ENCODE results near the gene FKBP10.

The FKBP10 gene

GRCh38 chr17:41794540-41794975 is 18.2 kb upstream of the FKBP10 start:
- H3K4me1 ChIP-seq (ENCODE audit: insufficient read depth, low read length, poor library complexity, severe bottlenecking) = peaks cover 12% of the 10 kb centered on the region
- no peak overlapping the region for H3K4me3 ChIP-seq (ENCODE audit: low read length, poor library complexity, severe bottlenecking)
- TF ChIP-seq EZH2phosphoT487 (IDR thresholded peaks at IDR 0.05; ENCODE audit: borderline replicate concordance) = no peak
- TF ChIP-seq, protein P1, sequence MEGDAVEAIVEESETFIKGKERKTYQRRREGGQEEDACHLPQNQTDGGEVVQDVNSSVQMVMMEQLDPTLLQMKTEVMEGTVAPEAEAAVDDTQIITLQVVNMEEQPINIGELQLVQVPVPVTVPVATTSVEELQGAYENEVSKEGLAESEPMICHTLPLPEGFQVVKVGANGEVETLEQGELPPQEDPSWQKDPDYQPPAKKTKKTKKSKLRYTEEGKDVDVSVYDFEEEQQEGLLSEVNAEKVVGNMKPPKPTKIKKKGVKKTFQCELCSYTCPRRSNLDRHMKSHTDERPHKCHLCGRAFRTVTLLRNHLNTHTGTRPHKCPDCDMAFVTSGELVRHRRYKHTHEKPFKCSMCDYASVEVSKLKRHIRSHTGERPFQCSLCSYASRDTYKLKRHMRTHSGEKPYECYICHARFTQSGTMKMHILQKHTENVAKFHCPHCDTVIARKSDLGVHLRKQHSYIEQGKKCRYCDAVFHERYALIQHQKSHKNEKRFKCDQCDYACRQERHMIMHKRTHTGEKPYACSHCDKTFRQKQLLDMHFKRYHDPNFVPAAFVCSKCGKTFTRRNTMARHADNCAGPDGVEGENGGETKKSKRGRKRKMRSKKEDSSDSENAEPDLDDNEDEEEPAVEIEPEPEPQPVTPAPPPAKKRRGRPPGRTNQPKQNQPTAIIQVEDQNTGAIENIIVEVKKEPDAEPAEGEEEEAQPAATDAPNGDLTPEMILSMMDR (conservative IDR thresholded peaks at IDR 0.05; ENCODE audit: low read length) = no peak

GRCh38 chr17:41796121-41796895 is 16.5 kb upstream of the FKBP10 start:
- no peaks in the 10 kb centered on the region for H3K27me3 ChIP-seq (ENCODE audit: insufficient read depth, low read length, poor library complexity, severe bottlenecking)
- H3K9ac ChIP-seq (ENCODE audit: low read depth, low read length, poor library complexity, severe bottlenecking) = no peak overlapping the region
- TF ChIP-seq, protein P1 (conservative IDR thresholded peaks at IDR 0.05; ENCODE audit: low read length) = no peak
- TF ChIP-seq EZH2phosphoT487 (IDR thresholded peaks at IDR 0.05; ENCODE audit: borderline replicate concordance) = no peak
- H3K79me2 ChIP-seq (ENCODE audit: insufficient read depth, low read length) = no peaks in the 10 kb centered on the region
- H3K4me1 ChIP-seq (ENCODE audit: insufficient read depth, low read length, poor library complexity, severe bottlenecking) = peaks cover 16% of the 10 kb centered on the region
- no peaks in the 10 kb centered on the region for H3K36me3 ChIP-seq (ENCODE audit: insufficient read depth, low read length)
- H3K4me2 ChIP-seq (ENCODE audit: low read depth, low read length, poor library complexity, severe bottlenecking) = no peak overlapping the region
- H3K9me3 ChIP-seq (ENCODE audit: insufficient read depth, low read depth, low read length) = no peaks in the 10 kb centered on the region
- H2AFZ ChIP-seq (ENCODE audit: low read length) = no peak overlapping the region
- no peaks in the 10 kb centered on the region for H3F3A ChIP-seq (ENCODE audit: low read depth)
- H3K4me3 ChIP-seq (ENCODE audit: low read length, poor library complexity, severe bottlenecking) = no peak overlapping the region
- H3K9me2 ChIP-seq (replicated peaks; ENCODE audit: low read depth, low read length) = no peaks in the 10 kb centered on the region
- H4K20me1 ChIP-seq (ENCODE audit: insufficient read depth, low read length, poor library complexity, severe bottlenecking) = no peaks in the 10 kb centered on the region

More at GRCh38 chr17:41794540-41794975, 18.2 kb upstream of the FKBP10 start:
- no peaks in the 10 kb centered on the region for H3F3A ChIP-seq (ENCODE audit: low read depth)
- no peaks in the 10 kb centered on the region for H3K9me2 ChIP-seq (replicated peaks; ENCODE audit: low read depth, low read length)
- H4K20me1 ChIP-seq (ENCODE audit: insufficient read depth, low read length, poor library complexity, severe bottlenecking) = no peaks in the 10 kb centered on the region
- H3K27me3 ChIP-seq (ENCODE audit: insufficient read depth, low read length, poor library complexity, severe bottlenecking) = no peaks in the 10 kb centered on the region
- H3K79me2 ChIP-seq (ENCODE audit: insufficient read depth, low read length) = no peaks in the 10 kb centered on the region
- H3K36me3 ChIP-seq (ENCODE audit: insufficient read depth, low read length) = no peaks in the 10 kb centered on the region
- no peaks in the 10 kb centered on the region for H3K9me3 ChIP-seq (ENCODE audit: insufficient read depth, low read depth, low read length)
- no peak overlapping the region for H3K4me2 ChIP-seq (ENCODE audit: low read depth, low read length, poor library complexity, severe bottlenecking)
- H2AFZ ChIP-seq (ENCODE audit: low read length) = no peak overlapping the region
- no peak overlapping the region for H3K9ac ChIP-seq (ENCODE audit: low read depth, low read length, poor library complexity, severe bottlenecking)

DNA sequence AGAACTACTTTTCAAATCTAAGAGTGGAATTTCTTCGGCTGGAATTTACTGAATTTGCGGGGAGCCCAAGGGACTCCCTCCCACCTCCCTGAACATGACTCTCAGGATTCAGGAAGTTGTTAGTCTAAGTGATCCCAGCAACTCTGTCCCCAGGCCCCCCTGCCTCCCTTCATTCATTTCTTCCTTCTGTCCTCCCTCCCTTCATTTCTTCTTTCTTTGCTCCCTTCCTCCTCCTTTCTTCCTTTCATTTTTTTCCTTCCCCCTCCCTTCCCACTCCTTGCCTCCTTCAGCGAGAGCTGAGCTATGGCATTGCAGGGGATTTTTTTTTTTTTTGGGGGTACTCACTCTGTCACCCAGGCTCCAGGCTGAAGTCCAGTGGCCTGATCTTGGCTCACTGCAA is 15.4 kb upstream of the FKBP10 start:
- Histone ChIP-seq H3K36me3 (ENCODE audit: insufficient read depth, low read length) (no peaks in the 10 kb centered on the region), H3K9me2 (replicated peaks; ENCODE audit: low read depth, low read length) (no peaks in the 10 kb centered on the region), H3K9ac (ENCODE audit: low read depth, low read length, poor library complexity, severe bottlenecking) (no peak overlapping the region), H3K4me2 (ENCODE audit: low read depth, low read length, poor library complexity, severe bottlenecking) (no peak overlapping the region), H3K9me3 (ENCODE audit: insufficient read depth, low read depth, low read length) (no peaks in the 10 kb centered on the region), H3F3A (ENCODE audit: low read depth) (no peaks in the 10 kb centered on the region), H2AFZ (ENCODE audit: low read length) (no peak overlapping the region), H3K4me3 (ENCODE audit: low read length, poor library complexity, severe bottlenecking) (no peak overlapping the region), H3K27me3 (ENCODE audit: insufficient read depth, low read length, poor library complexity, severe bottlenecking) (no peaks in the 10 kb centered on the region), H3K79me2 (ENCODE audit: insufficient read depth, low read length) (no peaks in the 10 kb centered on the region), H4K20me1 (ENCODE audit: insufficient read depth, low read length, poor library complexity, severe bottlenecking) (no peaks in the 10 kb centered on the region), H3K4me1 (ENCODE audit: insufficient read depth, low read length, poor library complexity, severe bottlenecking) (peaks cover 18% of the 10 kb centered on the region)
- TF ChIP-seq, protein P1 (conservative IDR thresholded peaks at IDR 0.05; ENCODE audit: low read length) = no peak
- TF ChIP-seq EZH2phosphoT487 (IDR thresholded peaks at IDR 0.05; ENCODE audit: borderline replicate concordance) = no peak
